Calu3 (cell line): ENCODE measurements around the gene KIFAP3. TPM values are rescaled to one million over a fixed set of nuclear protein-coding genes. Genes with fewer than 3 reads are reported as not detected.

ENCODE experiments used
- BruUV-seq: library from RNA; stranded (reverse); fragments of 400-500 nt; replicated peaks from 2 replicates; lab custom pipeline; 2021; lab: Mats Ljungman, UMichigan
- CTCF ChIA-PET: fragments of 300-600 bp; sonication (Branson Sonifier 250); formaldehyde crosslinking; loops from one replicate; lab custom pipeline; 2022; ENCODE audit warnings: antibody characterized with exemption; lab: Charles Lee
- DNase-seq: peaks from one replicate; pipeline ENCODE4 v3.0.0; 2022
- H3K27ac Mint-ChIP-seq: one replicate; pipeline ENCODE4 v1.8.0; 2022; ENCODE audit warnings: mixed read lengths; ENCODE audit not compliant: unreplicated experiment
- H3K27me3 Mint-ChIP-seq: one replicate; pipeline ENCODE4 v1.8.0; 2022; ENCODE audit warnings: mixed read lengths; ENCODE audit not compliant: unreplicated experiment
- H3K36me3 Mint-ChIP-seq: one replicate; pipeline ENCODE4 v1.8.0; 2022; ENCODE audit warnings: mild to moderate bottlenecking, moderate library complexity, mixed read lengths; ENCODE audit not compliant: insufficient read depth, unreplicated experiment
- H3K4me1 Mint-ChIP-seq: one replicate; pipeline ENCODE4 v1.8.0; 2022; ENCODE audit warnings: mild to moderate bottlenecking, low read depth, mixed read lengths; ENCODE audit not compliant: unreplicated experiment
- H3K4me3 Mint-ChIP-seq: one replicate; pipeline ENCODE4 v1.8.0; 2022; ENCODE audit warnings: mild to moderate bottlenecking, low read depth, moderate library complexity, mixed read lengths; ENCODE audit not compliant: unreplicated experiment
- H3K9me3 Mint-ChIP-seq: one replicate; pipeline ENCODE4 v1.8.0; 2022; ENCODE audit warnings: low read depth, mixed read lengths; ENCODE audit not compliant: unreplicated experiment
- intact Hi-C: fragments of 100-400 bp; cut with micrococcal nuclease; formaldehyde crosslinking; loops from one replicate; pipeline ENCODE4 v1.10.0; 2022; ENCODE audit not compliant: unreplicated experiment
- total RNA-seq: library from RNA; stranded (reverse); gene quantifications from 2 replicates; pipeline ENCODE4 v1.2.3, GENCODE V29; 2022
- TF ChIP-seq, protein P1 (sequence below): fragments of 200-600 bp; IDR thresholded peaks from one replicate; pipeline ENCODE4 v1.8.0; 2022; ENCODE audit warnings: antibody characterized with exemption; ENCODE audit not compliant: unreplicated experiment

Gene KIFAP3
- total RNA-seq, 1 experiment from 2014 or later, result 16.2 TPM

GRCh38 chr1:170001266-170001665, 73.2 kb downstream of the KIFAP3 start:
- BruUV-seq, result no TSS peak
- H3K4me1 Mint-ChIP-seq, result no peaks in the 10 kb centered on the region
- H3K9me3 Mint-ChIP-seq, result no peaks in the 10 kb centered on the region
- intact Hi-C loops, result no loop called here
- no peak overlapping the region for H3K27ac Mint-ChIP-seq
- TF ChIP-seq, protein P1, sequence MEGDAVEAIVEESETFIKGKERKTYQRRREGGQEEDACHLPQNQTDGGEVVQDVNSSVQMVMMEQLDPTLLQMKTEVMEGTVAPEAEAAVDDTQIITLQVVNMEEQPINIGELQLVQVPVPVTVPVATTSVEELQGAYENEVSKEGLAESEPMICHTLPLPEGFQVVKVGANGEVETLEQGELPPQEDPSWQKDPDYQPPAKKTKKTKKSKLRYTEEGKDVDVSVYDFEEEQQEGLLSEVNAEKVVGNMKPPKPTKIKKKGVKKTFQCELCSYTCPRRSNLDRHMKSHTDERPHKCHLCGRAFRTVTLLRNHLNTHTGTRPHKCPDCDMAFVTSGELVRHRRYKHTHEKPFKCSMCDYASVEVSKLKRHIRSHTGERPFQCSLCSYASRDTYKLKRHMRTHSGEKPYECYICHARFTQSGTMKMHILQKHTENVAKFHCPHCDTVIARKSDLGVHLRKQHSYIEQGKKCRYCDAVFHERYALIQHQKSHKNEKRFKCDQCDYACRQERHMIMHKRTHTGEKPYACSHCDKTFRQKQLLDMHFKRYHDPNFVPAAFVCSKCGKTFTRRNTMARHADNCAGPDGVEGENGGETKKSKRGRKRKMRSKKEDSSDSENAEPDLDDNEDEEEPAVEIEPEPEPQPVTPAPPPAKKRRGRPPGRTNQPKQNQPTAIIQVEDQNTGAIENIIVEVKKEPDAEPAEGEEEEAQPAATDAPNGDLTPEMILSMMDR, result no peak
- no peaks in the 10 kb centered on the region for H3K36me3 Mint-ChIP-seq
- CTCF ChIA-PET, result no interaction called here
- H3K27me3 Mint-ChIP-seq, result no peaks in the 10 kb centered on the region
- no peak for DNase-seq
- H3K4me3 Mint-ChIP-seq, result no peak overlapping the region

DNA sequence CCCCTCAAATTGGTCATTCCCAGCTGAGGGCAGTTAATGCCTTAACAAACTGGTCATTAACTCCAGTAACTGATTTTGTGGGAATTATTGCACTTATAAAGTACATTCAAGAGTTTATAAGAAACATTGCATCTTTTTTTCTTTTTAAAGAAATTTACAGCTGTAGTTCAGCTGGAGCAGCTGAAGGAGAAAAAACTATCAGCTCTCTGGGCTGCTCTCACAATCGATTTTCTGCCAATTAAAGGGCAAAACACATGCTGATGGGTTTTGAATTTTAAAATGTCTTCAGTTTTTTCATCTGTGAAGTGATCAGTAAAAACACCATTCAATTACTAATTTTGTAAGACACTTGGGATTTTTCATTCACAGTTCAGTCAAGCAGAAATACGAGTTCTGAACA, 74.7 kb downstream of the KIFAP3 start:
- Mint-ChIP-seq H3K27ac (no peak overlapping the region), H3K27me3 (no peaks in the 10 kb centered on the region), H3K36me3 (no peaks in the 10 kb centered on the region), H3K4me3 (no peak overlapping the region), H3K9me3 (no peaks in the 10 kb centered on the region), H3K4me1 (no peaks in the 10 kb centered on the region)
- no peak for DNase-seq
- CTCF ChIA-PET, result no interaction called here
- TF ChIP-seq, protein P1, result no peak
- no TSS peak for BruUV-seq
- intact Hi-C loops, result no loop called here

GRCh38 chr1:169999331-169999741, 75.2 kb downstream of the KIFAP3 start:
- H3K36me3 Mint-ChIP-seq, result no peaks in the 10 kb centered on the region
- H3K27me3 Mint-ChIP-seq, result no peaks in the 10 kb centered on the region
- H3K4me1 Mint-ChIP-seq, result no peaks in the 10 kb centered on the region
- no peaks in the 10 kb centered on the region for H3K9me3 Mint-ChIP-seq
- BruUV-seq, result no TSS peak
- CTCF ChIA-PET, result no interaction called here
- TF ChIP-seq, protein P1, result no peak
- H3K27ac Mint-ChIP-seq, result no peak overlapping the region
- no peak for DNase-seq
- intact Hi-C loops, result no loop called here
- H3K4me3 Mint-ChIP-seq, result no peak overlapping the region

GRCh38 chr1:169995993-169996392, 78.5 kb downstream of the KIFAP3 start:
- no peaks in the 10 kb centered on the region for H3K36me3 Mint-ChIP-seq
- H3K27ac Mint-ChIP-seq, result no peak overlapping the region
- no peaks in the 10 kb centered on the region for H3K9me3 Mint-ChIP-seq
- no TSS peak for BruUV-seq
- CTCF ChIA-PET, result no interaction called here
- DNase-seq, result no peak
- intact Hi-C loops, result no loop called here
- TF ChIP-seq, protein P1, result no peak
- H3K27me3 Mint-ChIP-seq, result no peaks in the 10 kb centered on the region
- H3K4me1 Mint-ChIP-seq, result no peaks in the 10 kb centered on the region
- H3K4me3 Mint-ChIP-seq, result no peak overlapping the region
